Measurements from ENCODE around the gene ARID3B.
A peak's percentile ranks its signal among the peaks of the same experiment; 100 is the strongest.
"Not testable (repeated sequence)": the region's sequence is repeated elsewhere in the genome, so short reads cannot be mapped to it uniquely, and the experiment has no call there.

ARID3B gene

GRCh38 chr15:74540761-74541493 lies at the start of gene ARID3B:
Gene ARID3B, plus strand, starts transcription at chr15:74541220. Its CDS starts 2,717 bp downstream, at chr15:74543937.
- peak; percentile 98 for DNase-seq

GRCh38 chr15:74496648-74497047 lies 44.4 kb upstream of the ARID3B start:
- DNase-seq = no peak

GRCh38 chr15:74497584-74497983 lies 43.4 kb upstream of the ARID3B start:
- DNase-seq = no peak

DNA sequence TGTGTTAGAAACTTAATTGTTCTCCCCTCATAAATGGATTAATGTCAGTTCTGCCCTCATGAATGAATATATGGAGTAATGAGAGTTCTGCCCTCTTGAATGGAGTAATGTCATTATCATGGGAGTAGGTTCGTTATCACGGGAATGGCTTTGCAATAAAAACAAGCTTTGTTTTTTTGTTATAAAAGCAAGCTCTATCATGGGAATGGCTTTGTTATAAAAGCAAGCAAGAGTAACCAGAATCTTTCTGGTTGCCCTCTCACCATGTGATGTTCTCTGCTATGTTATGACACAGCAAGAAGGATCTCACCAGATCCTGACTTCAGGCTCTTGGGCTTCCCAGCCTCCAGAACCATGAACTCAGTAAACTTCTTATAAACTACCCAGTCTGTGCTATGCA lies 41.7 kb upstream of the ARID3B start:
- no peak for DNase-seq

DNA sequence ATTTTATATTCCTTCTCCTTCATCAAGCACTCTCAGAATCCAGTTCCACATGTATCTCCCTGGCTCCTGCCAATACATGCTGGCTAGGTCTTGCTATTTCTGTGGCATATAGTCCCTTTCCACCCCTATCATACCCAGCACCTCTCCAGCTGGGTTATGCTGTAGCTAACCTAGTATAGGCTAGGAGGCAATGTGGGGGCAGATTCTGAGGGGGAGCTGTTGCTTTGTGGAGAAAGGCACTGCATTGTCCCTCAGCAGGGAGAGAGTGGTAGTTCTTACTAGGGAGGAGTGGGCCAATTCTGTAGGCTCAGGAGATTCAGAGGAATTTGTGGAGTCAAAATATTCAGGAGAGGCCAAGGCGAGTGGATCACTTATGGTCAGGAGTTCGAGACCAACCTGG lies 40.6 kb upstream of the ARID3B start:
- no peak for DNase-seq

DNA sequence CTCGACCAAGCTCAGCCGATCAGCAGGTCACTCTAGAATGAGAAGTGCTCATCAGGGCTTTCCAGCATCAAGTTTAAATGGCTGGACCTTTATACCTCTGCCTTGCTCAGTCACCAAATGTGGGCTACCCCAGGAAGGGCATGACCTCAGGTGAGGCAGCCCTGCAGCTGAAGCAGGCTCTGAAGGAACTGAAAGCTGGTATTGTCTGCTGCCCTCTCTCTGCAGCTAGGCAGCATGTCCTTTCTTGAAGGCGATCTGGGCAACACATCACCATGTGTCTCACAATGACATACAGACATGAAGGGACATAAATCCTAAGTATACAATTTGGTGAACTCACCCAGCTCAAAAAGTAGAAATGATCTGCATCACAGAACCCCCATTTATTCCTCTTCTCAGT lies 38.7 kb upstream of the ARID3B start:
- no peak for DNase-seq

DNA sequence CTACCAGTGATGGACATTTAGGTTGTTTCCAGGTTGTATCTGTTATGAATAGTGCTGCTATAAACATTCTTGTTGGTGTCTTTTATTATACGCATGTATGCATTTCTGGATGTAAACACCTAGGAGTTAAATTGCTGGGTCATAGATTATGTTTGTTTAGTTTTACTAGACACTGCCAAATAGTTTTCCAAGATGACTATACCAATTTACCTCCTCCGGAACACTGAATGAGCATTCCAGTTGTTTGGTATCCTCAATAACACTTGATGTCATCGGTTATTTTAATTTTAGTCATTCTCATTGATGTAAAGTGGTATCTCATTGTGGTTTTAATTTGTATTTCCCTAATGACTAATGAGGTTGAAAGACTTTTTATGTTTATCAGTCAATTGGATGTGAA lies 36.6 kb upstream of the ARID3B start:
- no peak for DNase-seq

GRCh38 chr15:74504836-74505235 lies 36.2 kb upstream of the ARID3B start:
- DNase-seq = no peak

- no peak for DNase-seq
These were observed 35.0 kb upstream of the ARID3B start for GRCh38 chr15:74505837-74506514.

- no peak for DNase-seq
These were observed 34.5 kb upstream of the ARID3B start for GRCh38 chr15:74506515-74506840.

GRCh38 chr15:74511583-74511982 lies 29.4 kb upstream of the ARID3B start:
- DNase-seq = no peak

- not testable (repeated sequence) for DNase-seq
These were observed 27.0 kb upstream of the ARID3B start for GRCh38 chr15:74514059-74514458.

- DNase-seq = no peak
These were observed 23.9 kb upstream of the ARID3B start for GRCh38 chr15:74517096-74517495.

DNA sequence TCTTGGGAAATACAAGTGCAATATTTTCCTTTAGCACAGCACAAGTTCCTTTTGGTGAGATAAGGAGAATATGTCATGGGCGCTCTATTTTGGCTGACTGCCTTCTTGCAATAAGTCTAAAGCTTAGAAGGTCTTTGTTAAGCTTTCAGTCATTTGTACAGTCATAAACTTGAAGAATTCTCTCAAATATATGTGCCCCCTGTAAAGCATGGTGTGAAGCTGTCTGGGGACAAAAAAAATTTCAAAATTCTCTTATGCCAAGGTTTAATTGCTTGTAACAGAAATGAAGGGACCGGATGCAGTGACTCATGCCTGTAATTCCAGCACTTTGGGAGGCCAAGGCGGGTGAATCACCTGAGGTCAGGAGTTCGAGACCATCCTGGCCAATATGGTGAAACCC lies 21.7 kb upstream of the ARID3B start:
- no peak for DNase-seq

GRCh38 chr15:74520407-74520806 lies 20.6 kb upstream of the ARID3B start:
- no peak for DNase-seq

- DNase-seq = no peak
These were observed 17.0 kb upstream of the ARID3B start for GRCh38 chr15:74523982-74524381.

DNA sequence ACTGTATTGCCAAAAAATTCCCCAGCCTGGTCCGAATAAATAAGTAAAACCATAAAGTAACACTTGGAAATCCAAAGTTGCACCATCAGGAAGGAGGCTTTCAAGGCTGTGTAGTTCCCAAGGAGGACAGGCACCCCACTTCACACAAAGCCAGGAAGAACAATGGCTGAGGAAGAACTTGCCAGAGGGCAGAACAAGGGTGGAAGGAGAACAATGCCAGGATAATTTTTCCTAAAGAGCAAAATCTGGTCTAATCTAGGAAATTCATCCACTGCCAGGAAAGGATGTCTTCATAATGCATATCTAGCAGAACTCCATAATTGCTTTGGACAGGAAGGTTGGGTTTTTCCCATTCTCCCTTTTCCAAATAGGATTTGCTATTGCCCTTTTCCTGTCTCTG lies 15.7 kb upstream of the ARID3B start:
- DNase-seq = no peak

DNA sequence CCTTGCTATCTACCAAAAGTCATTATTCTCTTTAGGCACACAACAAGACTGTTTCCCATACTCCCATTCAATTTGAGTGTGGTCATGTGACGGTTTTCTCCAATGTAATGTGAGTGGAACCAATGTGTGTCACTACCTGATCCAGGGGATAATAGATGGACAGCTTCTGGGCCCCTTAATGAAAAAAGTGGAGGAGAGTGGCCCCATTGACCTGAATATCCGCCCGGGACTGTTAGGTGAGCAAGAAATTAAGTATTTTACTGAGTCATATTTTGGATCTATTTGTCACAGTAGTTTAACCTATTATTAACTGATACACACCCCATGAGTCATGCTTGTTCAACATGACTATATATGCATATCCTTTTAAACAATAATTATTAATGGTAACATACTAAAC lies 15.1 kb upstream of the ARID3B start:
- DNase-seq = no peak

DNA sequence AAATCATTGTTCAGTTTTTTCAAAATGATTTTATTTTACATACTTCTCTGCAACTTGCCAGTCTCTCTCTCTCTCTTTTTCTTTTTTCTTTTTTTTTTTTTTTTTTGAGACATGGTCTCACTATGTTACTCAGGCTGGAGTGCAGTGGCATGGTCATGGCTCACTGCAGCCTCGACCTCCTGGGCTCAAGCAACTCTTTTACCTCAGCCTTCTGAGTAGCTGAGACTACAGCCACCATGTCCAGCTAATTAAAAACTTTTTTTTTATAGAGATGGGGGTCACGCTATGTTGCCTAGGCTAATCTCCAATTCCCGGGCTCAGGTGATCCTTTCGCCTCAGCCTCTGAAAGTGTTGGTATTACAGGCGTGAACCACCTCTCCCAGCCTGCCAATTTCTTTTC lies 12.1 kb upstream of the ARID3B start:
- DNase-seq = no peak

DNA sequence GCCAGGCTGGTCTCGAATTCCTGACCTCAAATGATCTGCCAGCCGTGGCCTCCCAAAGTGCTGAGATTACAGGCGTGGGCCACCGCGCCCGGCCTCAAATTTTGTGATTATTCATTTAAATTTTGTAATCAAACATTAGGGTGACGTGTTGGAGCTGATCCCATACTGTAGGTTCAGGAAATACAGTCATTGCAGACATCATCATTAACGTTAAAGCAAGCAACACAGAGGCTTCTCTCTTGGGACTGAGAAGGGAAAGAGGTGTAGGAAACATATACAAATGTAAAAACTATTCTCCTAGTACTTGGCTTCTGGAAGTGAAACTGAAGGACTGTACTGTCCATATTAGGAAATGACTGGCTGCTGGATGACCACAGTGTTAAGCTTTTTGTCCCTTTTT lies 11.1 kb upstream of the ARID3B start:
- DNase-seq = no peak

GRCh38 chr15:74530771-74531143 lies 10.3 kb upstream of the ARID3B start:
- no peak for DNase-seq

DNA sequence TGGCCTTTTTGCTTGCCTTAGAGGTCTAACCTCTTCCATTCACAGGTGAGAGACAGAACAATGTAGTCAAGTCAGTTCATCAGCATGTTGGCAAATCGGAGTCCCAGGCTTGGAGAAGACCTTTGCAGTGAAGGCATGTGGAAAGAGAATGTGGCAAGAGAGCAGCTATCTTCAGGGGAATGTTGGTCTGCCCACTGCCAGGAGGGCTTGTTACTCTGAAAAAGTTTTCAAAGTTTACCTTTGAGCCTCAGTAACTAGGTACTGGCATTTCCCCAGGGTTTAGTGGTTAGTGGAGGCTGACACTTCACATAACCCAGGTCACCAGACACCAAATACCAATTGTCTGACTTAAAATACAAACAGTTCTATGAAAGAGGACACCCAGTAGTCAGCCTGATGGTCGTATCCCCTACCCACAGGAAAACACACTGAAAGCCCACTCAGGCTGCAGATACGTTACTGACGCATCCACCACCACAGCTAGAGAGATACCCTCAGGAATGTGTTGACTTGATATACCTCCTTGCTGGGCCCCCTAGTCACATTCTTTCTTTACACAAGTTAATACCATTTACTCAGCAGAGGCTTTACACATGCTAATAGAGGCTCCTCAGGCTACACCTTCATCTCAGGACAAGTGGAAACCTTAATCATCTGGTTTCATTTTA lies 9.7 kb upstream of the ARID3B start:
- no peak for DNase-seq

- DNase-seq = no peak
These were observed 5.5 kb upstream of the ARID3B start for GRCh38 chr15:74535388-74536084.

DNA sequence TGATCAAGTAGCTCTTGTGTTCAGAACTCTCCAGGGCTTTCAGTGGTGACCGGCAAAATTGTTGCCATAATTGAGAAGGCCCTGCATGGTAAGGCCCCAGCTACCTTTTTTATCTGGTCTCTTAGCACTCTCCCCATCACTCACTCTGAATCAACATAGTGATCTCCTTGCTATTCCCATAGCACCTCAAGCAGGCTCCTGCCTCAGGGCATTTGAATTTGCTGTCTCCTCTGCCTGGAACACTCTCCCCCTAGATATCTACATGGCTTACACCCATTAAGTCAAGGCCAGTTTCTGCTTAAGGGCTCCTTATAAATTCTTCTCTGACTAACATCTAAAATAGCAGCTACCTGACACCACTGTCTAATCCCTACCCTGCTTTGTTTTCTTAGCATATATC lies 3.3 kb upstream of the ARID3B start:
- DNase-seq = no peak
